Activated T-helper 1 cell treated with anti-CD3 and anti-CD28 coated beads, Interleukin-12 subunit alpha, Interleukin-12 subunit beta, Interleukin-2, Interleukin-4 antibody, amounts not matched to agents 30 ng/mL and 10 ng/mL and 1 ng/mL, durations not matched to agents 14 hours and 24 hours and 36 hours (primary cell): Measurements from ENCODE around the gene RUSF1. TPM values are rescaled to one million over a fixed set of nuclear protein-coding genes. Genes with fewer than 3 reads are reported as not detected.

Source experiments
- DNase-seq: peaks from one replicate; pipeline ENCODE4 v3.0.0; 2021; ENCODE audit warnings: low spot score
- H3K27ac Mint-ChIP-seq: one replicate; pipeline ENCODE4 v1.8.0; 2021; ENCODE audit warnings: mild to moderate bottlenecking, mixed read lengths
- H3K27me3 Mint-ChIP-seq: one replicate; pipeline ENCODE4 v1.8.0; 2022; ENCODE audit warnings: mild to moderate bottlenecking, moderate library complexity, mixed read lengths; ENCODE audit not compliant: insufficient read depth
- H3K36me3 Mint-ChIP-seq: one replicate; pipeline ENCODE4 v1.8.0; 2021; ENCODE audit warnings: low read depth, mixed read lengths
- H3K4me1 Mint-ChIP-seq: one replicate; pipeline ENCODE4 v1.8.0; 2021; ENCODE audit warnings: low read depth, mixed read lengths
- H3K4me3 Mint-ChIP-seq: one replicate; pipeline ENCODE4 v1.8.0; 2021; ENCODE audit warnings: mild to moderate bottlenecking, moderate library complexity, mixed read lengths
- H3K9me3 Mint-ChIP-seq: one replicate; pipeline ENCODE4 v1.8.0; 2021; ENCODE audit warnings: mixed read lengths
- intact Hi-C: fragments of 100-400 bp; cut with micrococcal nuclease; formaldehyde crosslinking; loops from one replicate; pipeline ENCODE4 v1.15.1; 2024
- total RNA-seq: library from RNA; stranded (reverse); gene quantifications from 2 replicates; pipeline ENCODE4 v1.2.3, GENCODE V29; 2022

Gene RUSF1
- total RNA-seq, 1 donor from 2014 or later = 42.2 TPM

GRCh38 chr16:31479751-31480150, 28.4 kb downstream of the RUSF1 start:
- no peak for DNase-seq
- Mint-ChIP-seq H3K27ac (no peak overlapping the region), H3K9me3 (no peaks in the 10 kb centered on the region), H3K27me3 (peaks cover 33% of the 10 kb centered on the region), H3K4me1 (peaks cover 14% of the 10 kb centered on the region), H3K4me3 (no peak overlapping the region), H3K36me3 (no peaks in the 10 kb centered on the region)
- intact Hi-C loops = loop anchor here (10.0 kb wide), 1 partner anchor 55 kb away; no protein-coding TSS in a partner anchor

- H3K27ac Mint-ChIP-seq = no peak overlapping the region
- intact Hi-C loops = loop anchor here (10.0 kb wide), 1 partner anchor 56 kb away; no protein-coding TSS in a partner anchor
- DNase-seq = no peak
- peaks cover 36% of the 10 kb centered on the region for H3K27me3 Mint-ChIP-seq
- peaks cover 14% of the 10 kb centered on the region for H3K4me1 Mint-ChIP-seq
- no peaks in the 10 kb centered on the region for H3K9me3 Mint-ChIP-seq
- H3K4me3 Mint-ChIP-seq = no peak overlapping the region
- H3K36me3 Mint-ChIP-seq = no peaks in the 10 kb centered on the region
These were observed 29.2 kb downstream of the RUSF1 start for GRCh38 chr16:31478956-31479355.

GRCh38 chr16:31477220-31478216, 30.7 kb downstream of the RUSF1 start:
- DNase-seq = no peak
- peaks cover 46% of the 10 kb centered on the region for H3K27me3 Mint-ChIP-seq
- peak overlapping the region; percentile 76 for H3K4me3 Mint-ChIP-seq
- peaks cover 2% of the 10 kb centered on the region for H3K36me3 Mint-ChIP-seq
- no peaks in the 10 kb centered on the region for H3K9me3 Mint-ChIP-seq
- H3K27ac Mint-ChIP-seq = no peak overlapping the region
- intact Hi-C loops = loop anchor here (1.0 to 10.0 kb wide), 7 partner anchors 10 to 391 kb away; partner anchors contain the start of genes ARMC5 and RUSF1
- peaks cover 19% of the 10 kb centered on the region for H3K4me1 Mint-ChIP-seq

- intact Hi-C loops = loop anchor here (1.0 to 10.0 kb wide), 7 partner anchors 11 to 392 kb away; partner anchors contain the start of genes ARMC5 and RUSF1
- no peaks in the 10 kb centered on the region for H3K9me3 Mint-ChIP-seq
- peaks cover 2% of the 10 kb centered on the region for H3K36me3 Mint-ChIP-seq
- peaks cover 23% of the 10 kb centered on the region for H3K4me1 Mint-ChIP-seq
- peak overlapping the region; percentile 79 for H3K4me3 Mint-ChIP-seq
- DNase-seq = peak; percentile 70
- no peak overlapping the region for H3K27ac Mint-ChIP-seq
- H3K27me3 Mint-ChIP-seq = peaks cover 50% of the 10 kb centered on the region
These were observed 31.6 kb downstream of the RUSF1 start for GRCh38 chr16:31476303-31477219.

GRCh38 chr16:31475946-31476302, 32.3 kb downstream of the RUSF1 start:
- Mint-ChIP-seq H3K9me3 (no peaks in the 10 kb centered on the region), H3K27me3 (peaks cover 55% of the 10 kb centered on the region), H3K36me3 (peaks cover 2% of the 10 kb centered on the region), H3K4me3 (peak overlapping the region; percentile 79), H3K27ac (no peak overlapping the region), H3K4me1 (peaks cover 23% of the 10 kb centered on the region)
- intact Hi-C loops = loop anchor here (2.0 to 10.0 kb wide), 3 partner anchors 59 to 393 kb away; a partner anchor contains a TSS
- DNase-seq = no peak

- no peak for DNase-seq
- intact Hi-C loops = loop anchor here (10.0 kb wide), 1 partner anchor 60 kb away; no protein-coding TSS in a partner anchor
- Mint-ChIP-seq H3K9me3 (no peaks in the 10 kb centered on the region), H3K4me3 (peak overlapping the region; percentile 6), H3K27ac (no peak overlapping the region), H3K4me1 (peaks cover 23% of the 10 kb centered on the region), H3K27me3 (peaks cover 55% of the 10 kb centered on the region), H3K36me3 (peaks cover 2% of the 10 kb centered on the region)
These were observed 33.1 kb downstream of the RUSF1 start for GRCh38 chr16:31474773-31475738.

GRCh38 chr16:31474173-31474714, 33.9 kb downstream of the RUSF1 start:
- H3K9me3 Mint-ChIP-seq = no peaks in the 10 kb centered on the region
- no peak overlapping the region for H3K4me3 Mint-ChIP-seq
- H3K36me3 Mint-ChIP-seq = peaks cover 2% of the 10 kb centered on the region
- H3K27ac Mint-ChIP-seq = no peak overlapping the region
- DNase-seq = no peak
- H3K4me1 Mint-ChIP-seq = peaks cover 23% of the 10 kb centered on the region
- intact Hi-C loops = loop anchor here (10.0 kb wide), 1 partner anchor 61 kb away; no protein-coding TSS in a partner anchor
- peaks cover 49% of the 10 kb centered on the region for H3K27me3 Mint-ChIP-seq

GRCh38 chr16:31473264-31473984, 34.8 kb downstream of the RUSF1 start:
- DNase-seq = no peak
- H3K9me3 Mint-ChIP-seq = no peaks in the 10 kb centered on the region
- intact Hi-C loops = loop anchor here (10.0 kb wide), 1 partner anchor 61 kb away; no protein-coding TSS in a partner anchor
- peaks cover 2% of the 10 kb centered on the region for H3K36me3 Mint-ChIP-seq
- no peak overlapping the region for H3K27ac Mint-ChIP-seq
- H3K4me3 Mint-ChIP-seq = no peak overlapping the region
- peaks cover 23% of the 10 kb centered on the region for H3K4me1 Mint-ChIP-seq
- peaks cover 49% of the 10 kb centered on the region for H3K27me3 Mint-ChIP-seq

- Mint-ChIP-seq H3K4me1 (peaks cover 20% of the 10 kb centered on the region), H3K9me3 (no peaks in the 10 kb centered on the region), H3K27me3 (peaks cover 46% of the 10 kb centered on the region), H3K36me3 (peaks cover 2% of the 10 kb centered on the region), H3K27ac (no peak overlapping the region), H3K4me3 (peak overlapping the region; percentile 70)
- no peak for DNase-seq
- intact Hi-C loops = loop anchor here (10.0 kb wide), 1 partner anchor 62 kb away; no protein-coding TSS in a partner anchor
These were observed 35.4 kb downstream of the RUSF1 start for GRCh38 chr16:31472709-31473203.

GRCh38 chr16:31471875-31472708, 36.1 kb downstream of the RUSF1 start, which contains the start of gene TGFB1I1:
TGFB1I1 (plus strand) TSS chr16:31472152; CDS start chr16:31472189, 37 bp downstream.
- intact Hi-C loops = loop anchor here (10.0 kb wide), 1 partner anchor 63 kb away; no protein-coding TSS in a partner anchor
- no peak within 1 kb of the TSS for H3K27ac Mint-ChIP-seq
- DNase-seq = no peak
- peaks cover 25% of the 10 kb centered on the region for H3K4me1 Mint-ChIP-seq
- H3K27me3 Mint-ChIP-seq = peaks cover 46% of the 10 kb centered on the region
- peaks cover 2% of the 10 kb centered on the region for H3K36me3 Mint-ChIP-seq
- no peaks in the 10 kb centered on the region for H3K9me3 Mint-ChIP-seq
- peak within 1 kb of the TSS; percentile 70 for H3K4me3 Mint-ChIP-seq
